Islet of Langerhans (tissue), 1 donor: ENCODE data around the gene CLCN1.

Experiments
- FAIRE-seq: peaks from one replicate; lab custom pipeline; 2011; peaks lifted over from hg19 to GRCh38; lab: Jason Lieb, UNC

The CLCN1 gene

GRCh38 chr7:143295870-143296269 is 20.0 kb upstream of the CLCN1 start:
- no peak for FAIRE-seq

- no peak for FAIRE-seq
Measured at GRCh38 chr7:143296686-143297085, 19.2 kb upstream of the CLCN1 start.

GRCh38 chr7:143299346-143299745 is 16.6 kb upstream of the CLCN1 start:
- FAIRE-seq: no peak

- FAIRE-seq: no peak
Measured at GRCh38 chr7:143299840-143300239, 16.1 kb upstream of the CLCN1 start.

GRCh38 chr7:143300959-143301935 is 14.7 kb upstream of the CLCN1 start:
- FAIRE-seq: no peak

- no peak for FAIRE-seq
Measured at GRCh38 chr7:143303733-143304132, 12.2 kb upstream of the CLCN1 start.

- no peak for FAIRE-seq
Measured at GRCh38 chr7:143304938-143305337, 11.0 kb upstream of the CLCN1 start.

- FAIRE-seq: no peak
Measured at GRCh38 chr7:143305423-143306070, 10.4 kb upstream of the CLCN1 start.

- FAIRE-seq: no peak
Measured at GRCh38 chr7:143308632-143309031, 7.3 kb upstream of the CLCN1 start.

- FAIRE-seq: no peak
Measured at GRCh38 chr7:143314127-143314526, 1.8 kb upstream of the CLCN1 start.

GRCh38 chr7:143316492-143316891 is 581 bp downstream of the CLCN1 start:
- no peak for FAIRE-seq

GRCh38 chr7:143318661-143319060 is 2.8 kb downstream of the CLCN1 start:
- no peak for FAIRE-seq

- FAIRE-seq: no peak
Measured at GRCh38 chr7:143320620-143321019, 4.7 kb downstream of the CLCN1 start.

- no peak for FAIRE-seq
Measured at GRCh38 chr7:143321242-143321641, 5.3 kb downstream of the CLCN1 start.

GRCh38 chr7:143321734-143322133 is 5.8 kb downstream of the CLCN1 start:
- FAIRE-seq: no peak

GRCh38 chr7:143322760-143323633 is 7.1 kb downstream of the CLCN1 start:
- FAIRE-seq: no peak

- FAIRE-seq: no peak
Measured at GRCh38 chr7:143323653-143324052, 7.7 kb downstream of the CLCN1 start.

- FAIRE-seq: no peak
Measured at GRCh38 chr7:143325240-143325639, 9.3 kb downstream of the CLCN1 start.

GRCh38 chr7:143327903-143328302 is 12.0 kb downstream of the CLCN1 start:
- no peak for FAIRE-seq

GRCh38 chr7:143329471-143330170 is 13.7 kb downstream of the CLCN1 start:
- no peak for FAIRE-seq

GRCh38 chr7:143331179-143331801 is 15.4 kb downstream of the CLCN1 start:
- FAIRE-seq: no peak
